RKO (cell line): ENCODE results near the gene DGKB.
"Not testable (repeated sequence)": the region's sequence is repeated elsewhere in the genome, so short reads cannot be mapped to it uniquely, and the experiment has no call there.

Experiments used
- DNase-seq: peaks from one replicate; pipeline ENCODE4 v3.0.0-alpha.2; 2016; ENCODE audit warnings: low spot score

DGKB gene

GRCh38 chr7:14583518-14583917 lies 319.0 kb downstream of the DGKB start:
- DNase-seq: no peak

DNA sequence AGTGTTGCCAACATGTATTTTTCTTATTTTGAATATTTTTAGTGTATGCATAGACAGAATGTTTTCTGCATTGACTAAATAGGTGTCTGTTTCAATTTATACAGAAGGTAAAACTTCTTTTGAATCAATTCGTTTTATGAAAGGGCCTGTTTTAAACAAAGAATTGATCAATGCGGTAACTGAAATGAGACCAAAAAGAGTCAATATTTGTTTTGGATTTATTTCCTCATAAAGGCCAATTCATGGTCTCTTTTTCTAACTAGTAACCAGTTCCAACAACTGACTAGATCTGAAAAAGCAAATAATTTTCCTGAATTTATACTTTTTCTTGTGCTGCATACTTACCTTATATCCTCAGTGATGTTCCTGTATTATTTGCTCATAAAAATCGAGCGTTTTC lies 320.5 kb downstream of the DGKB start:
- DNase-seq: no peak

- DNase-seq: no peak
Observed at GRCh38 chr7:14579971-14580370, 322.6 kb downstream of the DGKB start.

DNA sequence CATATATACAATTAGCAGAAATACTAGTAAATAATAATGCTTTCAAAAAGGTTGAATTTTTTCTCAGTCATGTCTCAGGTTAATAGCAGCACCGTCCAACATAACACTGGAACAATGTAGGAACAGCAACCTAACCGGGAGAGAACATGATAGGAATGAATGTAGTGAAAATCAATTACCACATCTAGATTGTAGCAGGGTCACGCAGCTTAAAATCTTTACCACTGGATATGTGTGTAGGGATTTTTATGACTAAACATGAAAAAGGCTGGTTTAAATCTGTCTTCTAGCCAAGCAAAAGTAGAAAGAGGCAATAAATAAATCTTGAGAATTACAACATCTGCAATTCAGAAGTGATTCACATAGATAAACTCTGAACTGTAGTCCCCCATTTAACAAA lies 326.0 kb downstream of the DGKB start:
- no peak for DNase-seq

- DNase-seq: no peak
Observed at GRCh38 chr7:14570750-14571607, 331.6 kb downstream of the DGKB start.

GRCh38 chr7:14552060-14552459 lies 350.5 kb downstream of the DGKB start:
- DNase-seq: no peak

GRCh38 chr7:14551310-14551709 lies 351.2 kb downstream of the DGKB start:
- no peak for DNase-seq

DNA sequence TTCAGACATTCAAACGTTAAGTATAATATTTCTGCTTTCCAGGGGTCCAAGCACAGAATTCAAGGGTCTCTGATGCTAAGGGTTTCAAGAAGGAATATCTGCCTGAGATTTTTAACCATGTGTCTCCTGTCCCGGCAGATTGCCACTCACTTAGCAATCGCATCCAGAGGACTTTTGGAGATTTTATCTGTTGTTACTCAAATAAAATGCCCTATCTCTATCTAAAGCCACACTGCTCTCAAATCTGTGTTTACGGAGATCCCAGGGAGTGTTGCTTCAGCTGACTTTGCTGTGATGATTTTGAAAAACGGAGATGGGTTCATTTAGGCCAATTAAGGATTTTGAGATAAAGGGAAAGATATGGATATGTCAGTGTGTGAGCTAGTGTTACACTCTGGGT lies 359.9 kb downstream of the DGKB start:
- DNase-seq: no peak

- no peak for DNase-seq
Observed at GRCh38 chr7:14521183-14521582, 381.4 kb downstream of the DGKB start.

DNA sequence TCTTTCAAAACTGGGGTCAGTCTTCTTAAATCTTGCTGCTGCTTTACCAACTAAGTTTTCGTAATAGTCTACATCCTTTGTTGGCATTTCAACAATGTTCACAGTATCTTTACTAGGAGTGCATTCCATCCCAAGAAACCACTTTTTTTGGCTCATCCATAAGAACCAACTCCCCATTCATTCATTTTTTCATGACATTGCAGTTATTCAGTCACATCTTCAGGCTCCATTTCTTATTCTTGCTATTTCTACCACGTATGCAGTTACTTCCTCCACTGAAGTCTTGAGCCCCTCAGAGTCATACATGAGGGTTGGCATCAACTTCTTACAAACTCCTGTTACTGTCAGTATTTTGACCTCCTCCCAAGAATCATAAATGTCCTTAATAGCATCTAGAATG lies 392.3 kb downstream of the DGKB start:
- no peak for DNase-seq

DNA sequence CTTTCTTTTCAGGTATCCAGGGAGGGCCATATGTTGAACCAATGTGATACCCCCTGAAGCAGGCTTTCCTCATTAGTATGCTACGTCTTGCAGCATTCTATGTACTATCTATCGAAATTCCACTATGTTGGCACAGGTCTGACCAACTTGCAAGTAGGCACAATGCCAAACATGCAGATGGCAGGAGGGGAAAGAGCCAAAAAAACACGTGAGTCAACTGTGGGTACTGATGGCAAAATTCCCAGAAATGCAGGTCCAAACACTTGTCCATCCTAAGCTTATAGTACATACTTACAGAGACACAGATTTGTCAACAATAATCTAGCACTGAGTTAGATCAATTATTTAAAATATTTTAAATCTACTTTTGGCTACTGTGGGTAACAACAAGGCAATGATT lies 394.9 kb downstream of the DGKB start:
- peak; percentile 3 for DNase-seq

GRCh38 chr7:14505906-14506305 lies 396.6 kb downstream of the DGKB start:
- DNase-seq: no peak

DNA sequence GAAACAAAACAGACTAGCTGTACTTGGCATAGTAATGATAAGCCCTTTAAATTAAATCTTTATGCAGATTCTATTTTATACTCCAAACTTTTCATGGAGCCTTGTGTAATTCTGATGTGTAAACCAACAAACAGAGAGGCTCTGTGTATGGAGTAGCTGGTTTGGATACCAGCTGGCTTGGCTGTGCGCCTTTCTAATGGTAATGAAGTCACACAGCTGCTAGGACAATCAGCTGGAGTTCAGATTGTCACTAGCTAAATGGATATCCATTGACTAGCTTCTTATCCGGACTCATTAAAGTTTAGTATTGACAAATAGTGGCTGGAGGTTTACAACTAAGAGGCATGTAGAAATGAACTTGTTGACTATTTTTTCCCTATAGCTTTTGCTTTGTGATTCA lies 398.4 kb downstream of the DGKB start:
- no peak for DNase-seq

GRCh38 chr7:14503623-14504022 lies 398.9 kb downstream of the DGKB start:
- DNase-seq: no peak

GRCh38 chr7:14501436-14501835 lies 401.1 kb downstream of the DGKB start:
- no peak for DNase-seq

GRCh38 chr7:14497390-14497789 lies 405.2 kb downstream of the DGKB start:
- DNase-seq: no peak

GRCh38 chr7:14495633-14496032 lies 406.9 kb downstream of the DGKB start:
- DNase-seq: no peak

GRCh38 chr7:14487701-14488395 lies 414.7 kb downstream of the DGKB start:
- DNase-seq: no peak

- peak; percentile 3 for DNase-seq
Observed at GRCh38 chr7:14483663-14484062, 418.9 kb downstream of the DGKB start.

DNA sequence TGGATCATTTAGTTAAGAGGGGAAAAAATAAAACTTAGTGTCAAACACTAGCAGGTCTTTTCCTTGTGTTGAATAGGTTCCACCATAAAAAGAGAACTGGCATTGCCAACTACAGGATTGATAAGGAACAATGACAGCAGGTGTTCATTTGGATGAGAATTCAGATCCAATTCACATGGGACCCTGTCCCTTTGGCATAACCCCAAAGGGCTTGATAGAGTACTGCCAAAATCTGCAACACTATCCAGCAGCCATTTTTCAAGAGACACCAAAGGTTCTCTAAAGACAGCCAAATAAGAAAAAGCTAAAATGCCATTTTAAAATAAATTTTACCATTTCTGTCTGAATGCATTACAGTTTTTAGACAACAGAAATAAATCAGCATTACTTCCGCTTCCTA lies 422.3 kb downstream of the DGKB start:
- DNase-seq: no peak

- no peak for DNase-seq
Observed at GRCh38 chr7:14478834-14479510, 423.6 kb downstream of the DGKB start.

DNA sequence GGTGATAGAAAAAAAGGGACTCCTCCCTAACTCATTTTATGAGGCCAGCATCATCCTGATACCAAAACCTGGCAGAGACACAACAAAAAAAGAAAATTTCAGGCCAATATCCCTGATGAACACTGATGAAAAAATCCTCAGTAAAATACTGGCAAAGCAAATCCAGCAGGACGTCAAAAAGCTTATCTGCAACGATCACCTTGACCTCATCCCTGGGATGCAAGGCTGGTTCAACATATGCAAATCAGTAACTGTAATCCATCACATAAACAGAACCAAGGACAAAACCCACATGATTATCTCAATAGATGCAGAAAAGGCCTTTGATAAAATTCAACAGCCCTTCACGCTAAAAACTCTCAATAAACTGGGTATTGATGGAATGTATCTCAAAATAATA lies 440.8 kb downstream of the DGKB start:
- DNase-seq: not testable (repeated sequence)

GRCh38 chr7:14458846-14459245 lies 443.7 kb downstream of the DGKB start:
- not testable (repeated sequence) for DNase-seq
